Measurements from ENCODE around the gene DRAP1. TPM values are rescaled to one million over a fixed set of nuclear protein-coding genes. Genes with fewer than 3 reads are reported as not detected.

DRAP1 gene
- total RNA-seq, 1 experiment from 2014 or later, result 262 TPM

DNA sequence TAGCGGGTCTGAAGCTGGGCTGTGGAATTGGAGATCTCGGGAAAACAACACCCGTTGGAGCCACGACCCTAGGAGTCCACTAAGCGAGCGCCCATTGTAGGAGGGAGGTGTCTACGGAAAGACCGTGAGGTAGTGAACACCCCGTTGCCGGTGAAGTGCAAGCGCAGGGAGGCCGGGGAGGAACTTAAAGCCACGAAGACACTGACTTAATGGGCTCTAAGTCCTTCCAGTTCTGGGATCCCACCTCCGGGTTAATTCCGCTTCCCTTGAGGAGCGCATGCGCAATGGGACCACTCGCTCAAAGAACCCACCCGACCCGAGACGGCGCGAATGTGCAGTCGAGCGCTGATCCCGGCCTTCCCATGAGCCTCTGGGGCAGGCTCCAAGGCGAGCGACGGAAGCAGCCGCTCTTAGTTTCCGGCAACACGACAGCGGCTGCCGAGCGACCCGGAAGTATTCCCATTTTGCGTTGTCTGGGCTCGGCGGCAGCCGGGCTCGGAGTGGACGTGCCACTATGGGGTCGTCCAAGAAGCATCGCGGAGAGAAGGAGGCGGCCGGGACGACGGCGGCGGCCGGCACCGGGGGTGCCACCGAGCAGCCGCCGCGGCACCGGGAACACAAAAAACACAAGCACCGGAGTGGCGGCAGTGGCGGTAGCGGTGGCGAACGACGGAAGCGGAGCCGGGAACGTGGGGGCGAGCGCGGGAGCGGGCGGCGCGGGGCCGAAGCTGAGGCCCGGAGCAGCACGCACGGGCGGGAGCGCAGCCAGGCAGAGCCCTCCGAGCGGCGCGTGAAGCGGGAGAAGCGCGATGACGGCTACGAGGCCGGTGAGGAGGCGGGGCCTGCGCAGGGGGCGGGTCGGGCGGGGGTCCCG, 42.3 kb downstream of the DRAP1 start, which contains the start of gene SART1:
Gene SART1, plus strand, starts transcription at position 468 of the 874 bp plus-strand sequence. Its CDS starts 47 bp downstream, at position 515.
- DNase-seq (ENCODE audit: low spot score), result peak; percentile 92

DNA sequence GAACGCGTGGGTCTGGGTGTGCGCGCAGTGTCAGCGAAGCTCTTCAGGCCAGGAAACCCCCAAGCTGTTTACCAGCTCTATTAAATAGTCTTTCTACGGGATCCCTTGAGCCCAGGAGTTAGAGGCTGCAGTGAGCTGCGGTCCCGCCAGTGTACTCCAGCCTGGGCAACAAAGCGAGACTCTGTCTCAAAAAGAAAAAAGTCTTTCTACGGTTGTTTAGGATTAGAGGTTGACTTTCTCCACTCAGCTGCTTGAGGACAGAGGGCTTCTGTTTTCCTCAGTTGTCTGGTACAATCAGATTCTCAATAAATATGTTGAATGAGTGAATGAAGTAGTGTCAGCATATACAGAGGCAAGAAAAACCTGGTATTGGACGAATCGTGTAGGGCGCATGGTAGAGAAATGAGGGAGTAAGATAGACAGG, 42.9 kb downstream of the DRAP1 start:
- DNase-seq (ENCODE audit: low spot score), result no peak

DNA sequence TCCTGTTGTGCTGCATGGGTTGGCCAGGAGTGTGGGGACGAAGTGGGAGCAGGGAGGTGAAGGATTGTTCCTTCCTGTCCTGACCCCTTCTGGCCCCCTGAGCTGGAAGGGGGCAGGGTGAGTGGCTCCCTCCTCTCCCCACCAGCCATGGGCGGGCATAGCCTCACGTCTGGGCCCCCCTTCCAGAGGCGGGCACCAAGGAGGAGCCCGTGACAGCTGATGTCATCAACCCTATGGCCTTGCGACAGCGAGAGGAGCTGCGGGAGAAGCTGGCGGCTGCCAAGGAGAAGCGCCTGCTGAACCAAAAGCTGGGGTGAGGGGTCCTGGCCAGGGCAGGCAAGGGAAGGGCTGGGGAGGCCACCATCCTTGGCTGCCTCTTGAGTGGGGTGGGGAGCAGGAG, 45.7 kb downstream of the DRAP1 start:
- DNase-seq (ENCODE audit: low spot score), result no peak

DNA sequence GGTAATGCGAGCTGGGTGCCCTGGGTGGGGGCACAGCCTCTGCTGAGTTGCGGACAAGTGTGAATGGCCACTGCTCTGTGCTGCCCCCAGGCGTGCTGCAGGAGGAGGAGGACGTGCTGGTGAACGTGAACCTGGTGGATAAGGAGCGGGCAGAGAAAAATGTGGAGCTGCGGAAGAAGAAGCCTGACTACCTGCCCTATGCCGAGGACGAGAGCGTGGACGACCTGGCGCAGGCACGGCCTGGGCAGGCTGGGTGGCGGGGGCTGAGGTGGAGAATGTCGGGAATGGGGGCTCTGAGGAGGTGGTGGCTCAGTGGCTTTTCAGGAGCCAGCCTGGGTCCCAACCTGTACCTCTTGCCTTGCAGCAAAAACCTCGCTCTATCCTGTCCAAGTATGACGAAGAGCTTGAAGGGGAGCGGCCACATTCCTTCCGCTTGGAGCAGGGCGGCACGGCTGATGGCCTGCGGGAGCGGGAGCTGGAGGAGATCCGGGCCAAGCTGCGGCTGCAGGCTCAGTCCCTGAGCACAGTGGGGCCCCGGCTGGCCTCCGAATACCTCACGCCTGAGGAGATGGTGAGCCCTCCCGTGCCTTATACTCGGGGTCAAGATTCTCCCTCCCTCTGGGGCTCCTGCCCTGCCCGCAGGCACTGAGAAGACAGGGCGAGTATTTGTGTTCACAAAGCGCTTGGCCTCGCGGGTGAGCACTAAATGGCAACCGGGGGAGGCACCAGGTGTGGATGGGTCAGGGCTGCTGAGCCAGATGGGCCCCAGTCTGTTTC, 46.9 kb downstream of the DRAP1 start:
- no peak for DNase-seq (ENCODE audit: low spot score)

DNA sequence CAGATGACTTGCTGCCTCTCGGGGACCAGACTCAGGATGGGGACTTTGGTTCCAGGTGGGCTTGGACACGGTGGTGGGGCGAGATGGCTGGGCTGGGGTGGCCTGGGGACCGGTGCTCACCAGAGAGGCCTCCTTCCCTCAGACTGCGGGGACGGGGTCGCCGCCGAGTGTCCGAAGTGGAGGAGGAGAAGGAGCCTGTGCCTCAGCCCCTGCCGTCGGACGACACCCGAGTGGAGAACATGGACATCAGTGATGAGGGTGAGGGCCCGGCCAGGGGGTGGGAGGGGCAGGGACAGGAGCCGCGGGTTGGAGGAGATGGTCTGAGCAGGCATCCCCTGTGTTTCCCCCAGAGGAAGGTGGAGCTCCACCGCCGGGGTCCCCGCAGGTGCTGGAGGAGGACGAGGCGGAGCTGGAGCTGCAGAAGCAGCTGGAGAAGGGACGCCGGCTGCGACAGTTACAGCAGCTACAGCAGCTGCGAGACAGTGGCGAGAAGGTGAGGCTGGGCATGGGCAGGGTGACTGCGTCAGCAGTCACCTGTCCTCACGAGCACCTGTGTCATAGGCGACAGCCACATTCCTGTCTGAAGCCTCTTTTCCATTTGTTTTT, 48.2 kb downstream of the DRAP1 start:
- DNase-seq (ENCODE audit: low spot score), result no peak

DNA sequence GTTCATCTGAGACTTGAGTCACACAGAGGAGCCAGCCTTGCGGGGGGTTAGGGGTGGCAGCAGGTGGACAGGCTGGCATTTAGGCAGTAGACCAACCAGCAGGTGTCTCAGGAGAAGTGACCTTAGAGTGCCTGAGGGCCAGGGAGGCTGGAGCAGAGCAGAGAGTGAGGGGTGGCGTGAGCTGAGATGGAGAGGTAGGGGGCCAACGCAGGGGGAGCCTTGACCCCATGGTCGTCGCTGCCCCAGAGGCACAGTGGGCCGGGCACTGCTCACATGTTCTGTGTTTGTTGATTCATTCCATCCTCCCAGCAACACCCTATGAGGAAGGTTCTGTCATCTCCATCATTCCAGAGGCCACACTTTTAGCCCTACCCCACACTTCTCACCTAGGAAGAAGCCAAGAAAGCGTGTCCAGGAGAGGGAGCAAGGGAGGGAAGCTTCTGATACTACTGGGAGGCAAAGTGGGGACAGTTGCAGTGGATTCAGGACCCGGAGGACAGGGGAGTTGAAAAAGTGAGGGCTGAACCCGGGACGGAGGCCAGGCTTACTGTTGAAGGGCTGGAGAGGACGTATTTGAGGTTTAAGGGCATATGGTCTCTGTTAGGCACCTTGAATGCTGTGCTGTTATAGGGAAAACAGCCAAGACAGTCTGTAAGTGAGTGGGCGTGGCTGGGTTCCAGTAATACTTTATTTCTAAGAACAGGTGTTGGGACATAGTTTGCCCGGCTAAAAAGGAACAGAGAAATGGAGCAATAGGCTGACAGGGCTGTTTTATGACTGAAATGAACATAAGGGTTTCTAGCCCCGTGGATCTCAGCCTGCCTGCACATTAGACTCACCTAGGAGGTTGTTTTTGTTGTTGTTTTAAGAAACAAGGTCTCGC, 49.6 kb downstream of the DRAP1 start:
- DNase-seq (ENCODE audit: low spot score), result no peak

Other genes with a start within 250 kb of the DRAP1 start
- 26.1 and 37.3 TPM in 2 replicates for gene KAT5, start 207.2 kb upstream of the DRAP1 start, total RNA-seq (2014; rRNA removed; shearing (Covaris generic))
- 81.0 and 84.7 TPM in 2 replicates for gene RNASEH2C, start 198.6 kb upstream of the DRAP1 start, total RNA-seq (2014; rRNA removed; shearing (Covaris generic))
- gene AP5B1, start 138.4 kb upstream of the DRAP1 start, total RNA-seq (2014; rRNA removed; shearing (Covaris generic)), result 13.2 and 14.8 TPM in 2 replicates
- not detected in 2 replicates for gene OVOL1, start 132.4 kb upstream of the DRAP1 start, total RNA-seq (2014; rRNA removed; shearing (Covaris generic))
- gene SNX32, start 85.5 kb upstream of the DRAP1 start, total RNA-seq (2014; rRNA removed; shearing (Covaris generic)), result not detected in 2 replicates
- 1,263 and 1,396 TPM in 2 replicates for gene CFL1, start 61.2 kb upstream of the DRAP1 start, total RNA-seq (2014; rRNA removed; shearing (Covaris generic))
- 27.1 and 35.3 TPM in 2 replicates for gene MUS81, start 59.0 kb upstream of the DRAP1 start, total RNA-seq (2014; rRNA removed; shearing (Covaris generic))
- 48.5 and 56.8 TPM in 2 replicates for gene EFEMP2, start 46.6 kb upstream of the DRAP1 start, total RNA-seq (2014; rRNA removed; shearing (Covaris generic))
- 0.79 and 1.8 TPM in 2 replicates for gene CTSW, start 39.6 kb upstream of the DRAP1 start, total RNA-seq (2014; rRNA removed; shearing (Covaris generic))
- 131 and 171 TPM in 2 replicates for gene FIBP, start 31.0 kb upstream of the DRAP1 start, total RNA-seq (2014; rRNA removed; shearing (Covaris generic))
- 27.3 and 28.0 TPM in 2 replicates for gene CCDC85B, start 28.8 kb upstream of the DRAP1 start, total RNA-seq (2014; rRNA removed; shearing (Covaris generic))
- 71.3 and 109 TPM in 2 replicates for gene FOSL1, start 19.0 kb upstream of the DRAP1 start, total RNA-seq (2014; rRNA removed; shearing (Covaris generic))
- 22.2 and 27.3 TPM in 2 replicates for gene C11orf68, start 364 bp upstream of the DRAP1 start, total RNA-seq (2014; rRNA removed; shearing (Covaris generic))
- gene TSGA10IP, start 26.1 kb downstream of the DRAP1 start, total RNA-seq (2014; rRNA removed; shearing (Covaris generic)), result not detected in 2 replicates
- 35.8 and 54.8 TPM in 2 replicates for gene SART1, start 42.3 kb downstream of the DRAP1 start, total RNA-seq (2014; rRNA removed; shearing (Covaris generic))
- 45.6 and 54.5 TPM in 2 replicates for gene EIF1AD, start 82.7 kb downstream of the DRAP1 start, total RNA-seq (2014; rRNA removed; shearing (Covaris generic))
- 53.2 and 72.3 TPM in 2 replicates for gene BANF1, start 83.1 kb downstream of the DRAP1 start, total RNA-seq (2014; rRNA removed; shearing (Covaris generic))
- gene CST6, start 92.6 kb downstream of the DRAP1 start, total RNA-seq (2014; rRNA removed; shearing (Covaris generic)), result not detected in 2 replicates
- gene CATSPER1, start 107.1 kb downstream of the DRAP1 start, total RNA-seq (2014; rRNA removed; shearing (Covaris generic)), result 0.29 and 0.41 TPM in 2 replicates
- gene GAL3ST3, start 129.7 kb downstream of the DRAP1 start, total RNA-seq (2014; rRNA removed; shearing (Covaris generic)), result not detected in 2 replicates
- gene SF3B2, start 132.9 kb downstream of the DRAP1 start, total RNA-seq (2014; rRNA removed; shearing (Covaris generic)), result 172 and 177 TPM in 2 replicates
- gene PACS1, start 150.8 kb downstream of the DRAP1 start, total RNA-seq (2014; rRNA removed; shearing (Covaris generic)), result 15.1 and 18.0 TPM in 2 replicates

Measured in A172 (cell line).